Heart left ventricle (tissue), 16 donors: Measurements from ENCODE around the gene PRC1. TPM values are rescaled to one million over a fixed set of nuclear protein-coding genes. Genes with fewer than 3 reads are reported as not detected.

Experiments used
- ATAC-seq, 4 donors: fragments of 200-7000 bp; cut with Tn5 transposase; one replicate each; pipeline ENCODE4 v1.9.1; 2020 to 2022; ENCODE audit warnings: moderate library complexity in 4 of 4, mild to moderate bottlenecking in 3 of 4, moderate number of reproducible peaks in 1 of 4
- DNase-seq, 5 donors: peaks; one replicate each; pipeline ENCODE4 v3.0.0-alpha.2; 2020
- H3K27ac ChIP-seq, 12 donors: fragments of 200-600 bp; sonication (generic) in 4 of 12; one replicate each; pipeline versions ENCODE4 v1.5.0 to v1.8.0; 2016 to 2022; ENCODE audit warnings: mild to moderate bottlenecking in 2 of 12
- H3K27me3 ChIP-seq, 9 donors: fragments of 200-600 bp; sonication (generic) in 2 of 9; one replicate each; pipeline versions ENCODE4 v1.5.1 to v1.8.0; 2016 to 2022; ENCODE audit warnings: mild to moderate bottlenecking in 3 of 9
- H3K36me3 ChIP-seq, 9 donors: fragments of 200-600 bp; sonication (generic) in 2 of 9; one replicate each; pipeline versions ENCODE4 v1.5.0 to v1.8.0; 2018 to 2022; ENCODE audit warnings: mild to moderate bottlenecking in 2 of 9
- H3K4me1 ChIP-seq, 12 donors: fragments of 200-600 bp; sonication (generic) in 4 of 12; one replicate each; pipeline versions ENCODE4 v1.5.0 to v1.8.0; 2016 to 2022; ENCODE audit warnings: mild to moderate bottlenecking in 3 of 12
- H3K4me3 ChIP-seq, 12 donors: fragments of 200-600 bp; sonication (generic) in 4 of 12; one replicate each; pipeline versions ENCODE4 v1.5.0 to v1.8.0; 2017 to 2022; ENCODE audit warnings: mild to moderate bottlenecking in 9 of 12, moderate library complexity in 4 of 12
- H3K9me3 ChIP-seq, 12 donors: fragments of 200-600 bp; sonication (generic) in 4 of 12; one replicate each; pipeline versions ENCODE4 v1.5.0 to v1.8.0; 2016 to 2022; ENCODE audit warnings: mild to moderate bottlenecking in 1 of 12
- POLR2A ChIP-seq, 2 donors: fragments of 450-650 bp; IDR thresholded peaks; one replicate each; pipeline ENCODE4 v1.6.1; 2017; ENCODE audit warnings: antibody characterized with exemption in 2 of 2, mild to moderate bottlenecking in 2 of 2, moderate library complexity in 2 of 2
- WGBS, 4 donors: extraction: QIAGEN DNeasy Blood & Tissue Kit in 2 of 4; methylation state at CpG; one replicate each; pipeline versions ENCODE4 v1.1.5 to v1.1.7; 2013 to 2018; 5-methylcytosine and 5-hydroxymethylcytosine counted together
- intact Hi-C, 10 donors: fragments of 100-400 bp; cut with DNase I; formaldehyde crosslinking; loops; one replicate each; pipeline versions ENCODE4 v1.11.1 to v1.14.2; 2022
- polyA plus RNA-seq, 2 donors: library from polyadenylated mRNA; stranded (reverse); fragments of 200-250 nt; gene quantifications; one replicate each; pipeline ENCODE4 v1.2.3, GENCODE V29; 2013
- total RNA-seq, 9 donors: library from RNA; depleted of rRNA in 2 of 9; stranded (reverse); fragments of >200 nt in 2 of 9; fragmentation: NEBNext Ultra II Directional in 3 of 9; extraction: Animal tissue kit (Norgen Biotek cat#: 25700) in 3 of 9; gene quantifications; one replicate each; pipeline versions ENCODE4 v1.1.0 to v1.2.4, GENCODE V29; 2016 to 2023
- TF ChIP-seq, protein P1 (sequence below), 12 donors: fragments of 200-600 bp; sonication (generic) in 4 of 12; IDR thresholded peaks; one replicate each; pipeline versions ENCODE4 v1.5.0 to v1.8.0; 2018 to 2022; ENCODE audit warnings: antibody characterized with exemption in 12 of 12, mild to moderate bottlenecking in 5 of 12
- donor health status: ischemic (EF 13 %, LVEDD 7.1; RV severe dilation, severe dysfunction).
- donor health status: healthy with polysubstance abuse.
- donor health status: DM: no; HTN: yes; CAD: no.
- donor health status: DM: no; HTN: no; CAD: no.
- donor health status: ischemic (EF 25% LVEDD 6.9; RV normal size, moderate dysfunction).
- donor health status: ischemic (EF 25% LVEDD 5.7; RV mildly dilated, moderate dysfunction).
- donor health status: healthy.
- donor health status: DM: yes; HTN: yes; CAD: no.
- donor health status: ischemic (EF 35%, LVEDD 5.7; RV mildly dilated, moderate dysfunction).
- donor health status: nonischemic (EF 11% LVEDD 7.7; RV severe dilation, severe dysfunction).
- donor health status: DM: yes; HTN: yes; CAD: no.
- donor health status: PGD.
- donor health status: ischemic (EF 29% LVEDD 5.4; RV normal size, mild dysfunction).
- donor health status: nonischemic (EF 23%, LVEDD 6.1; RV moderate dilation, normal function).

The PRC1 gene
- total and polyA plus RNA-seq, 11 donors: 1.9 to 25.7 (median 4.7) TPM

DNA sequence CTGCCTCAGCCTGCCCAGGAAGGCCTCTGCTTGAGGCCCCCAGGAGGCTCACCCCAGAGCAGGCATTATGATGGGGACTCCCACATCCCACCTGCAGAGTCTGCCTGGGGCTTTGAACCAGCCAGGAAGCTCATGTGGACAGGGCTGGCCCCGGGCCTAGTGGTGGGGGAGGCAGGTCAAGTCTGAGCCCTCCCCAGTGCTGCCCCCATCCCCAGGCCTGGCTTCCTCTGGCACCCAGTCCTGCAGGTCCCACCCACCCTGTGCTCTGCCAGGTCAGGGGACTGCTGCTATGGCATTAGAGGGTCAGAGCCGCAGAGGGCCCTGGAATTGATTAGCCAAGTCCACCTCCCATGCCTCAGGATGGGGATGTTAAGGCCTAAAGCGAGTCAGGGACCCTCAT lies 45.7 kb upstream of the PRC1 start:
- WGBS, 4 donors: 72 to 79% (median 76%) methylated on average over 2 to 3 of the region's 3 CpGs
- Histone ChIP-seq H3K4me3 (no peak overlapping the region), H3K27ac (no peak overlapping the region), H3K9me3 (no peaks in the 10 kb centered on the region), H3K27me3 (peaks cover 0 to 10% (median 0%) of the 10 kb centered on the region in 9 donors), H3K36me3 (no peaks in the 10 kb centered on the region), H3K4me1 (no peaks in the 10 kb centered on the region)
- TF ChIP-seq POLR2A (IDR thresholded peaks at IDR 0.05): no peak
- TF ChIP-seq, protein P1, sequence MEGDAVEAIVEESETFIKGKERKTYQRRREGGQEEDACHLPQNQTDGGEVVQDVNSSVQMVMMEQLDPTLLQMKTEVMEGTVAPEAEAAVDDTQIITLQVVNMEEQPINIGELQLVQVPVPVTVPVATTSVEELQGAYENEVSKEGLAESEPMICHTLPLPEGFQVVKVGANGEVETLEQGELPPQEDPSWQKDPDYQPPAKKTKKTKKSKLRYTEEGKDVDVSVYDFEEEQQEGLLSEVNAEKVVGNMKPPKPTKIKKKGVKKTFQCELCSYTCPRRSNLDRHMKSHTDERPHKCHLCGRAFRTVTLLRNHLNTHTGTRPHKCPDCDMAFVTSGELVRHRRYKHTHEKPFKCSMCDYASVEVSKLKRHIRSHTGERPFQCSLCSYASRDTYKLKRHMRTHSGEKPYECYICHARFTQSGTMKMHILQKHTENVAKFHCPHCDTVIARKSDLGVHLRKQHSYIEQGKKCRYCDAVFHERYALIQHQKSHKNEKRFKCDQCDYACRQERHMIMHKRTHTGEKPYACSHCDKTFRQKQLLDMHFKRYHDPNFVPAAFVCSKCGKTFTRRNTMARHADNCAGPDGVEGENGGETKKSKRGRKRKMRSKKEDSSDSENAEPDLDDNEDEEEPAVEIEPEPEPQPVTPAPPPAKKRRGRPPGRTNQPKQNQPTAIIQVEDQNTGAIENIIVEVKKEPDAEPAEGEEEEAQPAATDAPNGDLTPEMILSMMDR (IDR thresholded peaks at IDR 0.05): no peak
- ATAC-seq (no peak), DNase-seq (no peak)
- intact Hi-C loops: loop anchor here in 1 of 10 donors (10.0 kb wide), 1 partner anchor 1055 kb away; no protein-coding TSS in a partner anchor

DNA sequence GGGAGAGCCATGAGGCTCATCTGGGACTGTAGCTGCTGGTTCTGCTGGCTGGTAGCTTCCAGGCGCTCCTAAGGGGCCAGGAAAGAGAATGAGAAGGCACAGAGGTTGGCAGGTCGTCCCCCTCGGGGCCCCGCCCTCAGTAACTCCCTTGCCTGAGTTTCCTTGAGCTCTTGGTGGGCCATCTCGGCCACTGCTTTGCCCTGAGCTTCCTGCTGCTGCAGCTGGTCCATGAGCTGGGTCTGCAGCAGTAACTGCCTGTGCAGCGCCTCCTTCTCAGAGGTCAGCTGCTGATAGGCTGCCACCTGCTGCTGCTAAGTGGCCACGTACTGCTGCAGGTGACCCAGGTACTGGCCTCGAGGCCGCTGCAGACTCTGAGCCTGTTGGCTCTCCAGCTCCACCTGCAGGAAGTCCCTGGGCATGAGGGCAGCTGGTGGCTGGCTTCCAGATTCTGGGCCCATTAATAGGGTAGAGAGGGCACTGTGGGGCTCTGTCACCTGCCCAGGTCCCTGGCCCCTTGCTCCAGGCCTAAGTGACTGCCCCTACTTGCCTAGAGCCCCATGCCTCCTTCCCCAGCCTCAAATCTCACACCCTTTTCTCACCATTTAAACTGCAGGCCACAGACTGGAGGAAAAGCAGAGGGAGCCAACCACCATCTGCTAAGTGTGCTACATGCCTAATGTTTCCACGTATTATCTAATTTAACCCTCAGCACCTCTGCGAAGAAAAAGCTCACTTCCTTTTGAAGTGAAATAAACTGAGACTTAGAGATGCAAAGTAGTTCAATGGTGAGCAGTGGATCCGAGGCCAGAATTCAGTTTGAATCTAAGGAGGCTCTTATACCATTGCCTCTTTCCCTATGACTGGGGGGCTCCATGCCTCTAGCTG lies 38.8 kb upstream of the PRC1 start:
- DNase-seq (peak; percentile 29 to 66 (median 48)), ATAC-seq (peak in 1 of 4 donors; percentile 60)
- Histone ChIP-seq H3K4me3 (no peak overlapping the region), H3K36me3 (no peaks in the 10 kb centered on the region), H3K27ac (no peak overlapping the region), H3K4me1 (no peaks in the 10 kb centered on the region), H3K27me3 (peaks cover 0 to 8% (median 0%) of the 10 kb centered on the region in 9 donors), H3K9me3 (no peaks in the 10 kb centered on the region)
- 40 to 50% (median 43%) methylated on average over 8 to 12 of the region's 12 CpGs for WGBS, 4 donors
- no peak for TF ChIP-seq POLR2A (IDR thresholded peaks at IDR 0.05)
- TF ChIP-seq, protein P1 (IDR thresholded peaks at IDR 0.05): peak; percentile 30 to 68 (median 52)
- intact Hi-C loops: loop anchor here in 5 of 10 donors (5.0 to 10.0 kb wide), 2 partner anchors 76 to 1062 kb away; no protein-coding TSS in a partner anchor

DNA sequence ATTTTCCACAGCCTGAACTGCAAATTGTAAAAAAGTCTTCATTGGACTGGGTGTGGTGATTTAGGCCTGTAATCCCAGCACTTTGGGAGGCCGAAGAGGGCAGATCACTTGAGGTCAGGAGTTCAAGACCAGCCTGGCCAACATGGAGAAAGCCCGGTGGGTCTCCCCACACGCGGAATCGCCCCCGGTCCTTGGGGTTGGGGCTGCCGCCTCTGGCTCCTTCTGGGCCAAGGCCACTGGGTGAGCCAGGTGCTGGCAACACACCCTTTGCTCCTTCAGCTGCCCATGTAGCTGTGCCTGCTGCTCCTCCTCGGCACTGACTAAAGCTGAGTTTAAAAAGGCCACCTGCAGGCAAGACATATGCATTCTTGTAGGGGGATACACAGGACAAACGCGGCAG lies 37.5 kb upstream of the PRC1 start:
- ATAC-seq (no peak), DNase-seq (no peak)
- WGBS, 4 donors: 80 to 89% (median 85%) methylated on average over 10 of the region's 10 CpGs
- H3K27me3 ChIP-seq: peaks cover 0 to 3% (median 0%) of the 10 kb centered on the region in 9 donors
- H3K4me1 ChIP-seq: no peaks in the 10 kb centered on the region
- intact Hi-C loops: loop anchor here in 5 of 10 donors (5.0 to 10.0 kb wide), 2 partner anchors 74 to 1063 kb away; no protein-coding TSS in a partner anchor
- TF ChIP-seq POLR2A (IDR thresholded peaks at IDR 0.05): no peak
- TF ChIP-seq, protein P1 (IDR thresholded peaks at IDR 0.05): no peak
- no peaks in the 10 kb centered on the region for H3K36me3 ChIP-seq
- no peak overlapping the region for H3K4me3 ChIP-seq
- no peaks in the 10 kb centered on the region for H3K9me3 ChIP-seq
- H3K27ac ChIP-seq: no peak overlapping the region

DNA sequence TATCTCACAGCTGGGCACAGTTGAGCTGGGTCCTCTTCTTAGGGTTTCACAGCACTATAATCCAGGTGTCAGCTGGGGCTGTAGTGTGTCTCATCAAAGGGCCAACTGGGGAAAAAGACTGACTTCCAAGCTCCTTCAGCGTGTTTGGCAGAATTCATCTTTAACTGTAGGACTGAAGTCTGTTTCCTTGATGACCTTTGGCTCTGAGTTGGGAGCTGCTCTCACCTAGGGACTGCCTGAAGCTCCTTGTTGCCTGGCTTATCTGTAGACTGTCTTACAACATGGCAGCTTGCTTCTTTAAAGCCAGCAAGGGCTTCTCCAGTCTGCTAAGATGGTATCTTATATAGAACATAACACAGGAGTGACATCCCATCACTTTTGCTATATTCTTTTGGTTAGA lies 33.3 kb upstream of the PRC1 start:
- DNase-seq (no peak), ATAC-seq (no peak)
- Histone ChIP-seq H3K27ac (no peak overlapping the region), H3K36me3 (no peaks in the 10 kb centered on the region), H3K4me1 (peaks cover 0 to 7% (median 0%) of the 10 kb centered on the region in 12 donors), H3K4me3 (no peak overlapping the region), H3K9me3 (no peaks in the 10 kb centered on the region), H3K27me3 (no peaks in the 10 kb centered on the region)
- intact Hi-C loops: loop anchor here in 1 of 10 donors (10.0 kb wide), 1 partner anchor 73 kb away; the partner anchor contains the start of gene RCCD1
- 52 to 67% (median 57%) methylated on average over 1 of the region's 1 CpG for WGBS, 4 donors
- TF ChIP-seq POLR2A (IDR thresholded peaks at IDR 0.05): no peak
- TF ChIP-seq, protein P1 (IDR thresholded peaks at IDR 0.05): no peak
